GM19372 (cell line): Measurements from ENCODE around the gene FIBP.
"Not testable (repeated sequence)": the region's sequence is repeated elsewhere in the genome, so short reads cannot be mapped to it uniquely, and the experiment has no call there.

Source experiments
- ATAC-seq: cut with Tn5 transposase; IDR thresholded peaks from one replicate; pipeline ENCODE4 v1.9.1; 2021; ENCODE audit warnings: mild to moderate bottlenecking, low read depth, moderate library complexity; ENCODE audit not compliant: unreplicated experiment

The FIBP gene

DNA sequence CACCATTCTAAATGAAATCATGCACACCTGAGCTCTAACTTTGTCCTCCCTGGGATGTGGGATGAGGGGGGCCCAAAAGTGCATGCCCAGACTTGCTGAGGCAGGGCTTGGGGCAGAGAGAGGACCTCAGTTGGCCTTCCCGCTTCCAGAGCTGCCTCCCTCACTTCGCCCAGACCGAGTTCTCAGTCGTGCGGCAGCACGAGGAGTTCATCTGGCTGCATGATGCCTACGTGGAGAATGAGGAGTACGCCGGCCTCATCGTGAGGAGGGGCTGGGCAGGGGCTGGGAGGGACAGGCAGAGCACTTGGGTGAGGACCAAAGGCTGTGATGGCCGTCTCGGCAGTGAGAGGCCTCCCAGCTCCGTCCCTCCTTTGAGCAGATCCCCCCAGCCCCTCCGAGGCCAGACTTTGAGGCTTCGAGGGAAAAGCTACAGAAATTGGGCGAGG, 38.5 kb downstream of the FIBP start:
- ATAC-seq = no peak

DNA sequence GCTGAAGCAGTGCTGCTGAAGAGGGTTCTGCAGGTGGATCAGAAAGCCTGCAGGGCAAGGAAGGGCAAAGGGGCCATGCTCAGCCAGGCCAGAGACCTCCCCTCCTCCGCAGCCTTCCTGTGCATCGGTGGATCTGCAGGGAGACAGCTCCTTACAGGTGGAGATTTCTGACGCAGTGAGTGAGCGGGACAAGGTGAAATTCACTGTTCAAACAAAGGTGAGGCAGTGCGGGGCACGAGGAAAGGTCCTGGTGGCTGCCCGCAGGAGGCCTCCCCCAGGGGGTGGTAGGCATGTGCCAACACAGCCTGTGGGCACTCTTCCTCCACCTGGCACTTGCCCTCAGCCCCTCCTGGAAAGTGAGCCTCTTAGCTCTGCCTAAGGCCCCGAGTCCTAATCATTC, 38.9 kb downstream of the FIBP start:
- ATAC-seq = no peak

DNA sequence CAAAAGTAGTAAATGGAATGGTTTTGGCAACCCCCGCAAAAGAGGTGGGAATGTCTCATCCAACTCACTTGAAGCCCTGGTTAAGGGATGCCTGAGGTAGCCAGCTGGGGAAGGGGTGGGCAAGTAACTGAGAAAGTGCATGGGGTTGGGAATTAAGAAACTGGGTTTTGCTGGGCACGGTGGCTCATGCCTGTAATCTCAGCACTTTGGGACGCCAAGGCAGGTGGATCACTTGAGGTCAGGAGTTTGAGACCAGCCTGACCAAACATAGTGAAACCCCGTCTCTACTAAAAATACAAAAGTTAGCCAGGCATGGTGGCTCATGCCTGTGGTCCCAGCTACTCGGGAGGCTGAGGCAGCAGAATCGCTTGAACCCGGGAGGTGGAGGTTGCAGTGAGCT, 39.6 kb downstream of the FIBP start:
- ATAC-seq = not testable (repeated sequence)

DNA sequence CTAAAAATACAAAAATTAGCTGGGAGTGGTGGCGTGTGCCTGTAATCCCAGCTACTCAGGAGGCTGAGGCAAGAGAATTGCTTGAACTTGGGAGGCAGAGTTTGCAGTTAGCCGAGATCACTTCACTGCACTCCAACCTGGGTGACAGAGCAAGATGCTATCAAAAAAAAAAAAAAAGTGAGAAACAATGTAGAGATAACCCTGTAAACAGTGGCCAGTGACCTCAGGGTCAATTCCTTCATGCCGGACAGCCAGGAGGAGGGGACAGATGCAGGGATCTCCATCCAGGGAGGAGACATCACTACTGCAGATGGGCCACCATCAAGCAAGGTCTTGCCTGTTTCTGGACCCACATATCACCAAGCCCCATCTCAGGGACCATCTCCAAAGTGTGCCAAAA, 40.5 kb downstream of the FIBP start:
- ATAC-seq = no peak

DNA sequence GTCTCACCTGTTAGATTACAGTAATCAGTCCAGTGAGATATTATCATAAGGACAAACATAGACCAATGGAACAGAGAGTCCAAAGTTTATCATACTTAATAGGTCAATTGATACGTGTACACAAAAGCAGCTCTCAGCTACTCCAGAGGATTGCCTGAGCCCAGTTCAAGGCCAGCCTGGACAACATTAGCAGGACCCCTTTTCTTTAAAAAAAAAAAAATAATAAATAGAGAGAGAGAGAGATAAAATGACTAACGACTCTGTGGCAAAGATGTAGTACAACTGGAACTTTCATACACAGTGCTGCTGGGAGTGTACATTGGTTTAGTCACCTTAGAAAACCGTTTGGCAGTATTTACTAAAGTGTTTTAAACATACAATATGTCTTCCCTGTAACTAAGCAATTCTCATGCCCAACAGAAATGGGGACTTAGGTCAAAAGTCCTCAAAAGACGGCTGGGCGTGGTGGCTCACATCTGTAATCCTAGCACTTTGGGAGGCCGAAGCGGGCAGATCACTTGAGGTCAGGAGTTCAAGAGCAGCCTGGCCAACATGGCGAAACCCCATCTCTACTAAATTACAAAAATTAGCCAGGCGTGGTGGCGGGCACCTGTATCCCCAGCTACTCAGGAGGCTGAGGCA, 43.9 kb downstream of the FIBP start:
- no peak for ATAC-seq

DNA sequence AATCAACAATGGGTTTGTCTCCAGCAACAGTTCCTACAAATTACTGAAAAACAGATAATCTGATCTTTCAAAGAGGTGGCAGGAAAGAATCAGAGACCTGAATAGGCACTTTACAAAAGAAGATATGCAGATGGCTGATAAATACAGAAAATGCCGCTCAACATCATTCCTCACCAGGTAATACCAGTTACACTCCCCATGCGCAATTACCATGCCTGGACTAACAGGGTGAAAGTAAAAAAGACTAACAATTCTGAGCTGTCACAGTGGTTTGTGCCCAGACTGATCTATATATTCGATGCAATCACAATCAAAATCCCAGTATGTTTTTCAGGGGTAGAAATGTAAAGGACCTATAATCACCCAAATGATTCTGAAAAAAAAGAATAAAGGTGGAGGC, 44.5 kb downstream of the FIBP start:
- ATAC-seq = no peak

DNA sequence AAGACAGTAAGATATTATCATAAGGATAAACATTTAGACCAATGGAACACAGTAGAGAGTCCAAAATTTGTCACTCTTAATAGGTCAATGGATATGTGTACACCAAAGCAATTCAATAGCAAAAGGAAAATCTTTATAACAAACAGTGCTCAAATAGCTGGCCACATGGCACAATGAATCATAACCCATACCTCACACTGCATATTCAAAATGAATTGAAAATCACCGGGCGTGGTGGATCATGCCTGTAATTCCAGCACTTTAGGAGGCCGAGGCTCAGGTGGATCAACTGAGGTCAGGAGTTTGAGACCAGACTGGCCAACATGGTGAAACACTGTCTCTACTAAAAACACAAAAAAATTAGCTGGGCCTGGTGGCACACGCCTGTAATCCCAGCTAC, 46.1 kb downstream of the FIBP start:
- no peak for ATAC-seq

DNA sequence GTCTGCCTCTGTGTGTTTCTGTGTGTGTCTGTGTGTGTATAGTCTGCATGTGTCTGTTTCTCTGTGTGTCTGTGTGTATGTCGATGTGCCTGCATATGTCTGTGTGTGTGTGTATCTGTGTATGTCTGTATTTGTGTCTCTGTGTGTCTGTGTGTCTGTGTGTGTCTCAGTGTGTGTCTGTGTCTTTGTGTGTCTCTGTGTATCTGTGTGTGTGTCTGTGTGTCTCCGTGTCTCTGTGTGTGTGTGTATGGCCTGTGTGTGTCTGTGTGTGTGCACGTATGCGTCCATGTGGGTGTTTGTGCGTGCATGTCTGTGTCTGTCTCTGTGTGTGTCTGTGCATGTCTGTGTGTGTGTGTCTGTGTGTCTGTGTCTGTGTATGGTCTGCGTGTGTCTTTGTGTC, 54.1 kb downstream of the FIBP start:
- ATAC-seq = no peak
